CD4-positive, alpha-beta T cell (primary cell): ENCODE results near the gene TEX48. TPM values are rescaled to one million over a fixed set of nuclear protein-coding genes. Genes with fewer than 3 reads are reported as not detected.

ENCODE experiments used
- ATAC-seq: fragments of 200-7000 bp; cut with Tn5 transposase; one replicate; pipeline ENCODE4 v1.10.0; 2022; ENCODE audit warnings: mild to moderate bottlenecking; ENCODE audit not compliant: poor library complexity
- CTCF ChIA-PET: fragments of 350-600 bp; sonication (Branson Sonifier 250); formaldehyde crosslinking; loops from one replicate; lab custom pipeline; 2021; ENCODE audit warnings: antibody characterized with exemption, inconsistent platforms; lab: Charles Lee
- POLR2A ChIA-PET: fragments of 350-600 bp; sonication (Branson Sonifier 250); formaldehyde crosslinking; loops from one replicate; lab custom pipeline; 2021; ENCODE audit warnings: antibody characterized with exemption, inconsistent platforms; lab: Charles Lee
- DNase-seq, 14 experiments: peaks; one replicate each; pipeline ENCODE4 v3.0.0-alpha.2; 2013 to 2020; ENCODE audit warnings: mixed read lengths in 2 of 14
- H3K27ac ChIP-seq, 2 donors: one replicate each; pipeline versions ENCODE4 v1.5.1 to v1.7.0; 2013; ENCODE audit warnings: low read length in 2 of 2, low read depth in 1 of 2, mild to moderate bottlenecking in 1 of 2
- H3K27me3 ChIP-seq, 2 experiments: 1 replicate in 1 of 2; 2 replicates in 1 of 2; pipeline versions ENCODE4 v1.6.1 to v1.7.0; 2013; ENCODE audit warnings: low read length in 2 of 2, control low read depth in 1 of 2, mild to moderate bottlenecking in 1 of 2, moderate library complexity in 1 of 2; ENCODE audit not compliant: insufficient read depth in 2 of 2, control insufficient read depth in 1 of 2
- H3K36me3 ChIP-seq: one replicate; pipeline ENCODE4 v1.6.1; 2013; ENCODE audit warnings: low read length, control low read depth; ENCODE audit not compliant: insufficient read depth
- H3K4me1 ChIP-seq: one replicate; pipeline ENCODE4 v1.6.1; 2013; ENCODE audit warnings: low read length, control low read depth; ENCODE audit not compliant: insufficient read depth
- H3K4me3 ChIP-seq: one replicate; pipeline ENCODE4 v1.5.1; 2013; ENCODE audit warnings: mild to moderate bottlenecking, low read length, moderate library complexity
- H3K9me3 ChIP-seq, 2 experiments: 1 replicate in 1 of 2; 2 replicates in 1 of 2; pipeline versions ENCODE4 v1.6.1 to v1.7.0; 2013; ENCODE audit warnings: low read length in 2 of 2, mild to moderate bottlenecking in 2 of 2, control low read depth in 1 of 2, moderate library complexity in 1 of 2; ENCODE audit not compliant: control insufficient read depth in 1 of 2, insufficient read depth in 1 of 2
- H3K27ac Mint-ChIP-seq: one replicate; pipeline ENCODE4 v1.8.0; 2020; ENCODE audit warnings: mixed read lengths
- H3K27me3 Mint-ChIP-seq: one replicate; pipeline ENCODE4 v1.8.0; 2021; ENCODE audit warnings: mixed read lengths
- H3K36me3 Mint-ChIP-seq: one replicate; pipeline ENCODE4 v1.8.0; 2021; ENCODE audit warnings: low read depth, mixed read lengths
- H3K4me1 Mint-ChIP-seq: one replicate; pipeline ENCODE4 v1.8.0; 2021; ENCODE audit warnings: low read depth, mixed read lengths
- H3K4me3 Mint-ChIP-seq: one replicate; pipeline ENCODE4 v1.8.0; 2020; ENCODE audit warnings: mild to moderate bottlenecking, mixed read lengths
- H3K9me3 Mint-ChIP-seq: one replicate; pipeline ENCODE4 v1.8.0; 2020; ENCODE audit warnings: mixed read lengths
- CTCF ChIP-seq: fragments of 200-600 bp; IDR thresholded peaks from one replicate; pipeline ENCODE4 v1.8.0; 2022; ENCODE audit warnings: antibody characterized with exemption, mild to moderate bottlenecking
- intact Hi-C, 2 experiments: fragments of 100-400 bp; cut with DNase I in 1 of 2; cut with micrococcal nuclease in 1 of 2; formaldehyde crosslinking; loops; one replicate each; pipeline versions ENCODE4 v1.15.1 to v1.9.0; 2023 to 2025; cut with DNase I, micrococcal nuclease
- total RNA-seq, 174 experiments: library from RNA in 2 of 174; stranded (reverse) in 2 of 174; gene quantifications; one replicate each; pipeline ENCODE4 v1.2.3 and lab custom pipeline; 2021 to 2026

TEX48 gene
- total RNA-seq, 2 experiments from 2014 or later: not detected

GRCh38 chr9:114662081-114662989, 19.7 kb downstream of the TEX48 start:
- intact Hi-C loops: loop anchor here (1.0 to 5.0 kb wide), 4 partner anchors 350 to 2000 kb away; no protein-coding TSS in a partner anchor
- Mint-ChIP-seq H3K27ac (no peak overlapping the region), H3K27me3 (peaks cover 13% of the 10 kb centered on the region), H3K4me1 (no peaks in the 10 kb centered on the region), H3K4me3 (no peak overlapping the region), H3K36me3 (no peaks in the 10 kb centered on the region), H3K9me3 (no peaks in the 10 kb centered on the region)
- CTCF ChIA-PET: interaction anchor here (0.8 to 2.3 kb wide), 3 partner anchors 9 to 245 kb away, joined by 3 to 11 read pairs (median 3); no protein-coding TSS in a partner anchor
- Histone ChIP-seq H3K27me3 (peaks cover 0 to 5% of the 10 kb centered on the region in 2 experiments), H3K27ac (no peak overlapping the region), H3K9me3 (no peaks in the 10 kb centered on the region), H3K4me1 (no peaks in the 10 kb centered on the region), H3K4me3 (no peak overlapping the region), H3K36me3 (no peaks in the 10 kb centered on the region)
- TF ChIP-seq CTCF: peak; percentile 78
- DNase-seq (peak; percentile 34 to 76 (median 50)), ATAC-seq (peak; percentile 86)
- POLR2A ChIA-PET: interaction anchor here (0.6 to 0.9 kb wide), 2 partner anchors 9 to 75 kb away, joined by 3 read pairs; partner anchors contain the start of gene ATP6V1G1

GRCh38 chr9:114657705-114658104, 24.3 kb downstream of the TEX48 start, which contains the start of gene TEX53:
Gene TEX53 (minus strand): TSS chr9:114657805. CDS start chr9:114657774, 31 bp downstream.
- H3K4me3 Mint-ChIP-seq: no peak within 1 kb of the TSS
- no peak for DNase-seq
- peaks cover 6% of the 10 kb centered on the region for H3K27me3 Mint-ChIP-seq
- H3K27ac Mint-ChIP-seq: no peak within 1 kb of the TSS
- Histone ChIP-seq H3K27me3 (peaks cover 0 to 5% of the 10 kb centered on the region in 2 experiments), H3K4me3 (no peak within 1 kb of the TSS), H3K4me1 (peaks cover 8% of the 10 kb centered on the region), H3K36me3 (no peaks in the 10 kb centered on the region), H3K9me3 (no peaks in the 10 kb centered on the region), H3K27ac (no peak within 1 kb of the TSS)
- CTCF ChIA-PET: no interaction called here
- H3K4me1 Mint-ChIP-seq: peaks cover 12% of the 10 kb centered on the region
- no peak for ATAC-seq
- intact Hi-C loops: no loop called here
- H3K9me3 Mint-ChIP-seq: no peaks in the 10 kb centered on the region
- POLR2A ChIA-PET: no interaction called here
- TF ChIP-seq CTCF: no peak
- no peaks in the 10 kb centered on the region for H3K36me3 Mint-ChIP-seq

- POLR2A ChIA-PET: no interaction called here
- no peak for DNase-seq
- Mint-ChIP-seq H3K4me1 (peaks cover 21% of the 10 kb centered on the region), H3K27ac (no peak overlapping the region), H3K36me3 (no peaks in the 10 kb centered on the region), H3K9me3 (no peaks in the 10 kb centered on the region), H3K4me3 (no peak overlapping the region), H3K27me3 (no peaks in the 10 kb centered on the region)
- CTCF ChIA-PET: interaction anchor here (1.3 kb wide), 1 partner anchor 251 kb away, joined by 4 read pairs; no protein-coding TSS in a partner anchor
- no peak overlapping the region for H3K4me3 ChIP-seq
- ATAC-seq: no peak
- TF ChIP-seq CTCF: no peak
- peaks cover 8% of the 10 kb centered on the region for H3K4me1 ChIP-seq
- H3K27me3 ChIP-seq: no peaks in the 10 kb centered on the region
- H3K9me3 ChIP-seq: no peaks in the 10 kb centered on the region
- intact Hi-C loops: no loop called here
- H3K27ac ChIP-seq: no peak overlapping the region
- H3K36me3 ChIP-seq: no peaks in the 10 kb centered on the region
Measured at GRCh38 chr9:114656301-114656700, 25.7 kb downstream of the TEX48 start.
